ENCODE data around the gene OTX2. TPM values are rescaled to one million over a fixed set of nuclear protein-coding genes. Genes with fewer than 3 reads are reported as not detected.

OTX2 gene
- polyA plus RNA-seq, 3 donors: not detected

DNA sequence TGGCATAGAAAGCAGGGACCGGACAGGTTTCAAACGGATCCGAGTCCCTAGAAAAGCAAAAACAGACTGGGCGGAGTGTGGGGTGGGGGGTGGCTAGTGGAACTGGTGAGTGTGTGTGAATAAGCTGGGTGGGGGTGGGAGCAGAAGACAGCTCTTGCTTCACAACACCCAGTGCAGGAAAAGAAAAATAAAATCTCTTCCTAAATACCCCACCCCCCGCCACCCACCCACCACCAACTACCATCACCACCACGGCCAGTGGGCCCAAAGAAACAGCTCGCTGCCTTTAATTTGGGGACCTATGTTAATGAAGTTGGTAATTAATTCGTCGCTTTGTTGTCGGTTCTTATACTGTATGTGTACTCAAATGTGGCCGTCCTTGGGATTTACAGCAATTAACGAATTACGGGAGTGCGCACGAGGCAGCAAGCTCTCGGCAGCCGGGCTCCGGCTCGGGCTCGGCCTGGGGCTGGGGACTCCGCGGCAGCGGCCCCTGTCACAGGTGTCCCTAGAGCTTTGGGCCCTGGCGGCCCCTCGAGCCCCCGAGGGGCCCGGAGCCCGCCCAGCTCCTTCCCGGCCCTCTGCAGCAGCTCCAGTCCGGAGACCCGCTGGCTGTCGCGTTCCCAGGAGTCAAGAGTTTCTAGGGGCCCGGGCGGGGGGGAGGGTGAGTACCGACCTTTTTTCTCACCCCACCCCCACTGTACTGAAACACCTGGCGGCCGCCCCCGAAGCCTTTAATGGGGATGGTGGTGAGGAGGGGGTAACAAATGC is 1.5 kb upstream of the OTX2 start:
- WGBS (ENCODE audit: insufficient coverage): 8% methylated on average over 16 of the region's 39 CpGs
- Histone ChIP-seq H4K20me1 (ENCODE audit: insufficient read depth, low read length) (no peaks in the 10 kb centered on the region), H3K4me1 (ENCODE audit: control insufficient read depth in 1 of 2, insufficient read depth in 2 of 2, low read length in 2 of 2) (no peaks in the 10 kb centered on the region), H3K9me3 (replicated peaks in 1 of 2; ENCODE audit: control insufficient read depth in 1 of 2, insufficient read depth in 1 of 2, low read length in 2 of 2) (peaks cover 9 to 63% of the 10 kb centered on the region in 2 donors), H2AFZ (ENCODE audit: insufficient read depth, low read depth, low read length, poor library complexity, severe bottlenecking) (no peak overlapping the region), H3K4me3 (replicated peaks in 1 of 3; ENCODE audit: low read depth in 2 of 3, low read length in 3 of 3) (no peak overlapping the region), H3K27ac (ENCODE audit: low read depth in 1 of 2, low read length in 2 of 2) (no peak overlapping the region), H3K36me3 (replicated peaks in 1 of 2; ENCODE audit: control insufficient read depth in 1 of 2, insufficient read depth in 2 of 2, low read length in 2 of 2) (no peaks in the 10 kb centered on the region), H3K79me2 (ENCODE audit: insufficient read depth, low read length) (no peaks in the 10 kb centered on the region), H3K4me2 (replicated peaks; ENCODE audit: extremely low read depth, low read length, poor library complexity, severe bottlenecking) (no peak overlapping the region), H3K9ac (ENCODE audit: insufficient read depth, low read length, poor library complexity, severe bottlenecking) (no peak overlapping the region), H3K27me3 (ENCODE audit: control insufficient read depth in 2 of 2, insufficient read depth in 2 of 2, low read length in 2 of 2) (peaks cover 96 to 99% of the 10 kb centered on the region in 2 donors)
- intact Hi-C loops (cut with micrococcal nuclease): no loop called here
- Mint-ChIP-seq H3K27me3 (ENCODE audit: low read depth in 3 of 3) (peaks cover 94 to 99% (median 97%) of the 10 kb centered on the region in 3 donors), H3K9me3 (peaks cover 0 to 46% (median 33%) of the 10 kb centered on the region in 7 donors), H3K36me3 (peaks cover 2 to 16% of the 10 kb centered on the region in 2 donors), H3K4me3 (peak overlapping the region in 1 of 2 donors; percentile 88), H3K27ac (no peak overlapping the region), H3K4me1 (peaks cover 6% of the 10 kb centered on the region)
- DNase-seq: no peak
- TF ChIP-seq, protein P1, sequence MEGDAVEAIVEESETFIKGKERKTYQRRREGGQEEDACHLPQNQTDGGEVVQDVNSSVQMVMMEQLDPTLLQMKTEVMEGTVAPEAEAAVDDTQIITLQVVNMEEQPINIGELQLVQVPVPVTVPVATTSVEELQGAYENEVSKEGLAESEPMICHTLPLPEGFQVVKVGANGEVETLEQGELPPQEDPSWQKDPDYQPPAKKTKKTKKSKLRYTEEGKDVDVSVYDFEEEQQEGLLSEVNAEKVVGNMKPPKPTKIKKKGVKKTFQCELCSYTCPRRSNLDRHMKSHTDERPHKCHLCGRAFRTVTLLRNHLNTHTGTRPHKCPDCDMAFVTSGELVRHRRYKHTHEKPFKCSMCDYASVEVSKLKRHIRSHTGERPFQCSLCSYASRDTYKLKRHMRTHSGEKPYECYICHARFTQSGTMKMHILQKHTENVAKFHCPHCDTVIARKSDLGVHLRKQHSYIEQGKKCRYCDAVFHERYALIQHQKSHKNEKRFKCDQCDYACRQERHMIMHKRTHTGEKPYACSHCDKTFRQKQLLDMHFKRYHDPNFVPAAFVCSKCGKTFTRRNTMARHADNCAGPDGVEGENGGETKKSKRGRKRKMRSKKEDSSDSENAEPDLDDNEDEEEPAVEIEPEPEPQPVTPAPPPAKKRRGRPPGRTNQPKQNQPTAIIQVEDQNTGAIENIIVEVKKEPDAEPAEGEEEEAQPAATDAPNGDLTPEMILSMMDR (IDR thresholded peaks at IDR 0.05): no peak

DNA sequence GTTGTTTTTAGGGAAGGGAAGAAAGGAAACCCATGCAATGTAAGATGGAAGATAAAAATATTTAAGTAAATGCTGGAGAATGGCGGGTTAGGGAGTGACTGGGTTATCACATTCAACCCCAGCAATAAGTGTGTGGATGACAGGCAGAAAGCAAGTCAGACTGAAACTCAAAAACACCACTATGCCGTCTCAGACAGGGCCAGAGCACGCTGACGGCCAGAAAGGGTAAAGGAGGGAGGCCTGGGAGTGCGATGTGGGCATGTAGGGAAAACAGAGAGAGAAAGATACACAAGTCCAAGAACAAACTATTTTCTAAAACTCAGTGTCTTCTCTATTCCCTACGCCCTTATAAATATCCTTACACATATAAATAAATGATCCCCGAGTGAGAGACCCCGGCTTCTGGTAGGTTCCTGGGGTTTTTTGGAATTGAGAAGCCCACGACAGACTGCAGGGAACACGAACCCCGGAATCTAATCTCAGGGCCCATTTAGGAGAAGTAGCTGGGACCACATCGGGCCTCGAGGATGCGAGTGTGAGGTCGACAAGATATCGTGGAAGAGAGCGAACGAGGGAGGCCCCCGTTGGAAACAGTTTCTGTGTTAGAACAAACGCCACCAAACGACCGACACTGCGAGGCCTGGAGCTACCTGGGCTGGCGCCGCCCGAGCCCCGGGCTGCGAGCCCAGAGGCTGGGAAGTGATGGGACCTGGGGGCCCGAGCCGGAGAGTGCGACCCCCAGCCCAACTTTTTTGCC is 735 bp upstream of the OTX2 start:
- Histone ChIP-seq H3K4me2 (replicated peaks; ENCODE audit: extremely low read depth, low read length, poor library complexity, severe bottlenecking) (no peak overlapping the region), H3K36me3 (replicated peaks in 1 of 2; ENCODE audit: control insufficient read depth in 1 of 2, insufficient read depth in 2 of 2, low read length in 2 of 2) (no peaks in the 10 kb centered on the region), H3K27ac (ENCODE audit: low read depth in 1 of 2, low read length in 2 of 2) (no peak overlapping the region), H3K4me3 (replicated peaks in 1 of 3; ENCODE audit: low read depth in 2 of 3, low read length in 3 of 3) (no peak overlapping the region), H3K9ac (ENCODE audit: insufficient read depth, low read length, poor library complexity, severe bottlenecking) (no peak overlapping the region), H2AFZ (ENCODE audit: insufficient read depth, low read depth, low read length, poor library complexity, severe bottlenecking) (no peak overlapping the region), H3K9me3 (replicated peaks in 1 of 2; ENCODE audit: control insufficient read depth in 1 of 2, insufficient read depth in 1 of 2, low read length in 2 of 2) (peaks cover 9 to 68% of the 10 kb centered on the region in 2 donors), H3K4me1 (ENCODE audit: control insufficient read depth in 1 of 2, insufficient read depth in 2 of 2, low read length in 2 of 2) (no peaks in the 10 kb centered on the region), H3K27me3 (ENCODE audit: control insufficient read depth in 2 of 2, insufficient read depth in 2 of 2, low read length in 2 of 2) (peaks cover 96 to 99% of the 10 kb centered on the region in 2 donors), H4K20me1 (ENCODE audit: insufficient read depth, low read length) (no peaks in the 10 kb centered on the region), H3K79me2 (ENCODE audit: insufficient read depth, low read length) (no peaks in the 10 kb centered on the region)
- intact Hi-C loops (cut with micrococcal nuclease): no loop called here
- peaks cover 6% of the 10 kb centered on the region for H3K4me1 Mint-ChIP-seq
- peak overlapping the region in 1 of 2 donors; percentile 88 for H3K4me3 Mint-ChIP-seq
- H3K27ac Mint-ChIP-seq: no peak overlapping the region
- H3K9me3 Mint-ChIP-seq: peaks cover 0 to 47% (median 30%) of the 10 kb centered on the region in 7 donors
- no peak for DNase-seq
- peaks cover 93 to 99% (median 97%) of the 10 kb centered on the region in 3 donors for H3K27me3 Mint-ChIP-seq (ENCODE audit: low read depth in 3 of 3)
- TF ChIP-seq, protein P1 (IDR thresholded peaks at IDR 0.05): no peak
- peaks cover 2 to 17% of the 10 kb centered on the region in 2 donors for H3K36me3 Mint-ChIP-seq
- 6% methylated on average over 22 of the region's 31 CpGs for WGBS (ENCODE audit: insufficient coverage)

All from CD14-positive monocyte (primary cell).